Measurements from ENCODE around the gene PLAAT3. TPM values are rescaled to one million over a fixed set of nuclear protein-coding genes. Genes with fewer than 3 reads are reported as not detected.

The PLAAT3 gene
- total RNA-seq, 1 donor from 2014 or later: 15.5 TPM

GRCh38 chr11:63556404-63557013 is 57.7 kb downstream of the PLAAT3 start:
- Histone ChIP-seq H3K27me3 (ENCODE audit: insufficient read depth, low read length) (no peaks in the 10 kb centered on the region), H3K9ac (ENCODE audit: low read length) (no peak overlapping the region), H3K27ac (ENCODE audit: low read depth, low read length) (no peak overlapping the region), H4K20me1 (ENCODE audit: insufficient read depth, low read length) (no peaks in the 10 kb centered on the region), H3K79me2 (ENCODE audit: insufficient read depth, low read length) (no peaks in the 10 kb centered on the region), H3K4me1 (ENCODE audit: insufficient read depth, low read length) (no peaks in the 10 kb centered on the region), H2AFZ (ENCODE audit: low read depth, low read length) (no peak overlapping the region), H3K36me3 (ENCODE audit: insufficient read depth, low read length) (no peaks in the 10 kb centered on the region), H3K4me3 (ENCODE audit: insufficient read depth, low read depth, low read length) (no peak overlapping the region), H3K4me2 (ENCODE audit: low read length) (no peak overlapping the region), H3K9me3 (ENCODE audit: insufficient read depth, low read depth, low read length) (no peaks in the 10 kb centered on the region)
- Mint-ChIP-seq H3K36me3 (ENCODE audit: low read depth, unreplicated experiment) (no peaks in the 10 kb centered on the region), H3K27me3 (ENCODE audit: low read depth, unreplicated experiment) (peaks cover 12% of the 10 kb centered on the region), H3K27ac (ENCODE audit: unreplicated experiment) (no peak overlapping the region), H3K4me3 (ENCODE audit: unreplicated experiment) (no peak overlapping the region), H3K9me3 (ENCODE audit: unreplicated experiment) (no peaks in the 10 kb centered on the region), H3K4me1 (ENCODE audit: low read depth, unreplicated experiment) (peaks cover 12% of the 10 kb centered on the region)
- DNase-seq (ENCODE audit: low read depth): no peak
- TF ChIP-seq EZH2 (IDR thresholded peaks at IDR 0.05; ENCODE audit: insufficient read depth, low read length): no peak
- no peak for TF ChIP-seq CTCF (IDR thresholded peaks at IDR 0.05; ENCODE audit: insufficient read depth, low read depth, low read length)
- no peak for FAIRE-seq

- no peaks in the 10 kb centered on the region for H3K9me3 ChIP-seq (ENCODE audit: insufficient read depth, low read depth, low read length)
- H3K36me3 Mint-ChIP-seq (ENCODE audit: low read depth, unreplicated experiment): no peaks in the 10 kb centered on the region
- no peaks in the 10 kb centered on the region for H3K27me3 ChIP-seq (ENCODE audit: insufficient read depth, low read length)
- no peak overlapping the region for H3K9ac ChIP-seq (ENCODE audit: low read length)
- H4K20me1 ChIP-seq (ENCODE audit: insufficient read depth, low read length): no peaks in the 10 kb centered on the region
- no peak for FAIRE-seq
- no peak overlapping the region for H3K4me3 ChIP-seq (ENCODE audit: insufficient read depth, low read depth, low read length)
- no peaks in the 10 kb centered on the region for H3K79me2 ChIP-seq (ENCODE audit: insufficient read depth, low read length)
- H3K36me3 ChIP-seq (ENCODE audit: insufficient read depth, low read length): no peaks in the 10 kb centered on the region
- H3K9me3 Mint-ChIP-seq (ENCODE audit: unreplicated experiment): no peaks in the 10 kb centered on the region
- H3K27me3 Mint-ChIP-seq (ENCODE audit: low read depth, unreplicated experiment): peaks cover 8% of the 10 kb centered on the region
- H3K27ac ChIP-seq (ENCODE audit: low read depth, low read length): no peak overlapping the region
- DNase-seq (ENCODE audit: low read depth): no peak
- no peaks in the 10 kb centered on the region for H3K4me1 ChIP-seq (ENCODE audit: insufficient read depth, low read length)
- H3K4me2 ChIP-seq (ENCODE audit: low read length): no peak overlapping the region
- H3K4me1 Mint-ChIP-seq (ENCODE audit: low read depth, unreplicated experiment): peaks cover 12% of the 10 kb centered on the region
- no peak overlapping the region for H3K4me3 Mint-ChIP-seq (ENCODE audit: unreplicated experiment)
- no peak for TF ChIP-seq EZH2 (IDR thresholded peaks at IDR 0.05; ENCODE audit: insufficient read depth, low read length)
- no peak for TF ChIP-seq CTCF (IDR thresholded peaks at IDR 0.05; ENCODE audit: insufficient read depth, low read depth, low read length)
- no peak overlapping the region for H3K27ac Mint-ChIP-seq (ENCODE audit: unreplicated experiment)
- no peak overlapping the region for H2AFZ ChIP-seq (ENCODE audit: low read depth, low read length)
Observed at GRCh38 chr11:63554877-63555223, 59.4 kb downstream of the PLAAT3 start.

GRCh38 chr11:63553759-63554158 is 60.5 kb downstream of the PLAAT3 start:
- DNase-seq (ENCODE audit: low read depth): peak; percentile 29
- H3K4me1 ChIP-seq (ENCODE audit: insufficient read depth, low read length): no peaks in the 10 kb centered on the region
- no peak for TF ChIP-seq CTCF (IDR thresholded peaks at IDR 0.05; ENCODE audit: insufficient read depth, low read depth, low read length)
- no peaks in the 10 kb centered on the region for H4K20me1 ChIP-seq (ENCODE audit: insufficient read depth, low read length)
- Mint-ChIP-seq H3K27ac (ENCODE audit: unreplicated experiment) (peak overlapping the region; percentile 91), H3K36me3 (ENCODE audit: low read depth, unreplicated experiment) (no peaks in the 10 kb centered on the region), H3K9me3 (ENCODE audit: unreplicated experiment) (no peaks in the 10 kb centered on the region), H3K4me1 (ENCODE audit: low read depth, unreplicated experiment) (peaks cover 12% of the 10 kb centered on the region), H3K4me3 (ENCODE audit: unreplicated experiment) (no peak overlapping the region), H3K27me3 (ENCODE audit: low read depth, unreplicated experiment) (peaks cover 7% of the 10 kb centered on the region)
- peak overlapping the region; percentile 33 for H3K4me2 ChIP-seq (ENCODE audit: low read length)
- H3K4me3 ChIP-seq (ENCODE audit: insufficient read depth, low read depth, low read length): no peak overlapping the region
- H3K9me3 ChIP-seq (ENCODE audit: insufficient read depth, low read depth, low read length): no peaks in the 10 kb centered on the region
- no peak overlapping the region for H3K27ac ChIP-seq (ENCODE audit: low read depth, low read length)
- H3K27me3 ChIP-seq (ENCODE audit: insufficient read depth, low read length): no peaks in the 10 kb centered on the region
- no peak overlapping the region for H3K9ac ChIP-seq (ENCODE audit: low read length)
- H3K36me3 ChIP-seq (ENCODE audit: insufficient read depth, low read length): no peaks in the 10 kb centered on the region
- H3K79me2 ChIP-seq (ENCODE audit: insufficient read depth, low read length): no peaks in the 10 kb centered on the region
- FAIRE-seq: no peak
- peak overlapping the region; percentile 63 for H2AFZ ChIP-seq (ENCODE audit: low read depth, low read length)
